Keratinocyte (primary cell): ENCODE measurements around the gene CNKSR3. TPM values are rescaled to one million over a fixed set of nuclear protein-coding genes. Genes with fewer than 3 reads are reported as not detected.

ENCODE experiments used
- DNase-seq: peaks from one replicate; pipeline ENCODE4 v3.0.0-alpha.2; 2011; ENCODE audit warnings: low read depth, missing footprints, low spot score
- FAIRE-seq: peaks from 2 replicates; lab custom pipeline; 2011; peaks lifted over from hg19 to GRCh38; lab: Jason Lieb, UNC
- H2AFZ ChIP-seq: 2 replicates; pipeline ENCODE4 v1.6.0; 2012; ENCODE audit warnings: low read length, control low read depth, inconsistent platforms; ENCODE audit not compliant: control insufficient read depth
- H3K27ac ChIP-seq: 2 replicates; pipeline ENCODE4 v1.5.1; 2011; ENCODE audit warnings: low read length; ENCODE audit not compliant: control insufficient read depth, insufficient read depth
- H3K27me3 ChIP-seq: 3 replicates; pipeline ENCODE4 v1.6.0; 2011; ENCODE audit warnings: low read length; ENCODE audit not compliant: control insufficient read depth, insufficient read depth; ENCODE audit errors: extremely low read depth
- H3K36me3 ChIP-seq, 2 experiments: 2 replicates in 1 of 2; 3 replicates in 1 of 2; pipeline ENCODE4 v1.5.1; 2011; ENCODE audit warnings: low read length in 2 of 2, mild to moderate bottlenecking in 1 of 2; ENCODE audit not compliant: control insufficient read depth in 2 of 2, insufficient read depth in 2 of 2; ENCODE audit errors: extremely low read depth in 1 of 2
- H3K4me1 ChIP-seq: 3 replicates; pipeline ENCODE4 v1.5.1; 2011; ENCODE audit warnings: low read length; ENCODE audit not compliant: control insufficient read depth, insufficient read depth; ENCODE audit errors: extremely low read depth
- H3K4me2 ChIP-seq: 3 replicates; pipeline ENCODE4 v1.6.0; 2011; ENCODE audit warnings: low read depth, low read length; ENCODE audit not compliant: control insufficient read depth, insufficient read depth; ENCODE audit errors: extremely low read depth
- H3K4me3 ChIP-seq, 3 experiments: fragments of 200-600 bp in 1 of 3; sonication (generic) in 1 of 3; 2 replicates in 2 of 3; 3 replicates in 1 of 3; pipeline ENCODE4 v1.5.1; 2011 to 2016; ENCODE audit warnings: low read length in 3 of 3, mild to moderate bottlenecking in 3 of 3, control low read depth in 2 of 3, inconsistent platforms in 1 of 3, low read depth in 1 of 3, mixed read lengths in 1 of 3, mixed run types in 1 of 3, moderate library complexity in 1 of 3; ENCODE audit not compliant: control insufficient read depth in 2 of 3, insufficient read depth in 2 of 3; ENCODE audit errors: extremely low read depth in 1 of 3
- H3K79me2 ChIP-seq: 2 replicates; pipeline ENCODE4 v1.6.0; 2012; ENCODE audit warnings: low read length; ENCODE audit not compliant: control insufficient read depth, insufficient read depth
- H3K9ac ChIP-seq: 3 replicates; pipeline ENCODE4 v1.6.0; 2011; ENCODE audit warnings: low read length; ENCODE audit not compliant: control insufficient read depth, insufficient read depth; ENCODE audit errors: extremely low read depth
- H3K9me1 ChIP-seq: 3 replicates; pipeline ENCODE4 v1.6.0; 2011; ENCODE audit warnings: low read length; ENCODE audit not compliant: control insufficient read depth, insufficient read depth; ENCODE audit errors: extremely low read depth
- H3K9me3 ChIP-seq: 2 replicates; pipeline ENCODE4 v1.5.1; 2012; ENCODE audit warnings: low read depth, low read length; ENCODE audit not compliant: control insufficient read depth
- H4K20me1 ChIP-seq: 3 replicates; pipeline ENCODE4 v1.6.0; 2011; ENCODE audit warnings: low read length; ENCODE audit not compliant: control insufficient read depth, insufficient read depth; ENCODE audit errors: extremely low read depth
- CTCF ChIP-seq, 3 experiments: IDR thresholded peaks in 1 of 3; conservative IDR thresholded peaks in 1 of 3; optimal IDR thresholded peaks in 1 of 3; 2 replicates in 2 of 3; 3 replicates in 1 of 3; pipeline versions ENCODE3 to v1.5.1; 2011; ENCODE audit warnings: low read length in 3 of 3, mild to moderate bottlenecking in 3 of 3, moderate library complexity in 2 of 3, control low read depth in 1 of 3, inconsistent platforms in 1 of 3; ENCODE audit not compliant: insufficient read depth in 2 of 3; ENCODE audit errors: extremely low read depth in 1 of 3
- EZH2 ChIP-seq: IDR thresholded peaks from one replicate; pipeline ENCODE4 v1.6.1; 2012; ENCODE audit warnings: inconsistent platforms, mild to moderate bottlenecking, low read length, moderate library complexity
- dilution Hi-C: fragments of 300-500 bp; cut with MboI; formaldehyde crosslinking; loops from one replicate; pipeline ENCODE4 v1.7.0; 2020; ENCODE audit warnings: low sequenced_read_pairs; ENCODE audit not compliant: extremely low pct_ligation_motif_present
- polyA plus RNA-seq, 5 experiments: library from polyadenylated mRNA; depleted of rRNA in 3 of 5; stranded (reverse) in 3 of 5; stranded (forward) in 1 of 5; unstranded in 1 of 5; fragments of >200 nt; gene quantifications; 1 replicate in 1 of 5; 2 replicates in 3 of 5; 3 replicates in 1 of 5; pipeline versions ENCODE4 v1.2.1 to v1.2.3, GENCODE V29; 2011 to 2012; ENCODE audit warnings: missing spikeins in 2 of 5, low read depth in 1 of 5, low replicate concordance in 1 of 5

CNKSR3 gene
- polyA plus RNA-seq, 1 donor (not counting 4 experiments of a cell fraction or from before 2014, with no cell fraction given) = 2.0 TPM

GRCh38 chr6:154521412-154521811 is 10.9 kb upstream of the CNKSR3 start:
- Histone ChIP-seq H3K9me3 (no peaks in the 10 kb centered on the region), H3K27me3 (no peaks in the 10 kb centered on the region), H3K27ac (no peak overlapping the region), H3K9me1 (no peaks in the 10 kb centered on the region), H3K4me1 (no peaks in the 10 kb centered on the region), H3K4me3 (no peak overlapping the region), H3K79me2 (no peaks in the 10 kb centered on the region), H2AFZ (no peak overlapping the region), H4K20me1 (no peaks in the 10 kb centered on the region), H3K4me2 (no peak overlapping the region), H3K9ac (no peak overlapping the region), H3K36me3 (no peaks in the 10 kb centered on the region)
- dilution Hi-C loops = no loop called here
- TF ChIP-seq EZH2 (no peak), CTCF (optimal IDR thresholded peaks at IDR 0.05 in 1 of 3, IDR thresholded peaks at IDR 0.05 in 1 of 3, conservative IDR thresholded peaks at IDR 0.05 in 1 of 3; ENCODE audit: extremely low read depth in 1 of 3, insufficient read depth in 2 of 3, low read length in 3 of 3) (no peak)
- FAIRE-seq (no peak), DNase-seq (no peak)

- Histone ChIP-seq H3K9me1 (no peaks in the 10 kb centered on the region), H3K9me3 (no peaks in the 10 kb centered on the region), H3K9ac (no peak overlapping the region), H3K4me3 (no peak overlapping the region), H3K27ac (no peak overlapping the region), H3K79me2 (no peaks in the 10 kb centered on the region), H3K36me3 (no peaks in the 10 kb centered on the region), H2AFZ (no peak overlapping the region), H3K4me2 (no peak overlapping the region), H3K4me1 (no peaks in the 10 kb centered on the region), H3K27me3 (no peaks in the 10 kb centered on the region), H4K20me1 (no peaks in the 10 kb centered on the region)
- FAIRE-seq (no peak), DNase-seq (no peak)
- TF ChIP-seq CTCF (optimal IDR thresholded peaks at IDR 0.05 in 1 of 3, IDR thresholded peaks at IDR 0.05 in 1 of 3, conservative IDR thresholded peaks at IDR 0.05 in 1 of 3; ENCODE audit: extremely low read depth in 1 of 3, insufficient read depth in 2 of 3, low read length in 3 of 3) (no peak), EZH2 (no peak)
- dilution Hi-C loops = no loop called here
Observed at GRCh38 chr6:154520280-154520679, 9.8 kb upstream of the CNKSR3 start.
